ENCODE data around the gene UBE2Z. TPM values are rescaled to one million over a fixed set of nuclear protein-coding genes. Genes with fewer than 3 reads are reported as not detected.

UBE2Z gene
- 117 to 133 TPM (median 128 TPM) in 5 replicates for total RNA-seq (2022; extraction: Qiagen RNA extraction; ENCODE audit: low read depth)

DNA sequence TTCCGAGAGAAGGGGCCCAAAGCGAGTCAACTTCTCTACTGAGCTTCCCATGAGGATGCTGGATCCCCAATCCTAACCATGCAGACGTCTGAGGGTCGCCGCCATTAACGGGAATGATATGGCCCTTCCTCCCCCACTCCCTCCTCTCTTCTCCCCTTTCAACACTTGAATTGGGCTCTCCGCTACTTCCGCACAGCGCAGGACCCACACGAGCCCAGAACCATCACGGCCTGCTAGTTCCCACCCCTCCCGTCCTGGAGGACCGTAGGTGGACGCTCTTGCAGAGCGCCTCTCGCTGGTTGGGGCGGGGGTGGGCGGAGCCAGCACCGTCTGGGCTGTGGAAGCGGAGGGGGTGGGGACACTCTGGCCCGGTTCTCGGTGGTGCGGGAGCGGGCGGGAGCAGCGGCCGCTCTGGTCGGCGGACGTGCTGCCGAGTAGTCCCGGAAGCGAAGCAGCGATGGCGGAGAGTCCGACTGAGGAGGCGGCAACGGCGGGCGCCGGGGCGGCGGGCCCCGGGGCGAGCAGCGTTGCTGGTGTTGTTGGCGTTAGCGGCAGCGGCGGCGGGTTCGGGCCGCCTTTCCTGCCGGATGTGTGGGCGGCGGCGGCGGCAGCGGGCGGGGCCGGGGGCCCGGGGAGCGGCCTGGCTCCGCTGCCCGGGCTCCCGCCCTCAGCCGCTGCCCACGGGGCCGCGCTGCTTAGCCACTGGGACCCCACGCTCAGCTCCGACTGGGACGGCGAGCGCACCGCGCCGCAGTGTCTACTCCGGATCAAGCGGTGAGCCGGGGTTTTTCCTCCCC, at the start of gene UBE2Z:
Gene UBE2Z, plus strand, starts transcription at position 361 of the 797 bp plus-strand sequence. Its CDS starts 97 bp downstream, at position 458.

GRCh38 chr17:48944515-48945260, 36.5 kb downstream of the UBE2Z start, which contains the start of gene SNF8:
SNF8 (minus strand) TSS chr17:48944842; CDS start chr17:48944734, 108 bp downstream.

Other genes with a start within 250 kb of the UBE2Z start
- gene PRAC1, start 185.9 kb upstream of the UBE2Z start, total RNA-seq (2022; extraction: Qiagen RNA extraction; ENCODE audit: low read depth): not detected in 5 replicates
- not detected in 5 replicates for gene PRAC2, start 185.2 kb upstream of the UBE2Z start, total RNA-seq (2022; extraction: Qiagen RNA extraction; ENCODE audit: low read depth)
- gene HOXB13, start 179.7 kb upstream of the UBE2Z start, total RNA-seq (2022; extraction: Qiagen RNA extraction; ENCODE audit: low read depth): 1.7 to 2.8 TPM (median 2.7 TPM) in 5 replicates
- gene TTLL6, start 91.2 kb upstream of the UBE2Z start, total RNA-seq (2022; extraction: Qiagen RNA extraction; ENCODE audit: low read depth): 0.45 to 1.5 TPM (median 0.73 TPM) in 5 replicates
- gene CALCOCO2, start 77.4 kb upstream of the UBE2Z start, total RNA-seq (2022; extraction: Qiagen RNA extraction; ENCODE audit: low read depth): 60.6 to 81.8 TPM (median 75.8 TPM) in 5 replicates
- gene ATP5MC1, start 15.6 kb upstream of the UBE2Z start, total RNA-seq (2022; extraction: Qiagen RNA extraction; ENCODE audit: low read depth): 530 to 704 TPM (median 603 TPM) in 5 replicates
- 265 to 342 TPM (median 322 TPM) in 5 replicates for gene SNF8, start 36.4 kb downstream of the UBE2Z start, total RNA-seq (2022; extraction: Qiagen RNA extraction; ENCODE audit: low read depth)
- gene GIP, start 60.2 kb downstream of the UBE2Z start, total RNA-seq (2022; extraction: Qiagen RNA extraction; ENCODE audit: low read depth): 3.9 to 4.7 TPM (median 3.9 TPM) in 5 replicates
- 47.6 to 94.0 TPM (median 79.0 TPM) in 5 replicates for gene IGF2BP1, start 89.0 kb downstream of the UBE2Z start, total RNA-seq (2022; extraction: Qiagen RNA extraction; ENCODE audit: low read depth)
- 0.29 to 0.70 TPM (median 0.51 TPM) in 5 replicates for gene B4GALNT2, start 224.4 kb downstream of the UBE2Z start, total RNA-seq (2022; extraction: Qiagen RNA extraction; ENCODE audit: low read depth)

Measured in A549 treated with CpdA at 1 μM for 4 hours (cell line).